HCT116 (cell line): ENCODE results near the gene OVOL1. TPM values are rescaled to one million over a fixed set of nuclear protein-coding genes. Genes with fewer than 3 reads are reported as not detected.

ENCODE experiments used
- ATAC-seq: fragments of 200-7000 bp; cut with Tn5 transposase; 2 replicates; pipeline ENCODE4 v1.9.1; 2020; ENCODE audit warnings: mild to moderate bottlenecking, moderate library complexity
- BruUV-seq: library from RNA; stranded (reverse); fragments of 400-500 nt; replicated peaks from 2 replicates; lab custom pipeline; 2021; lab: Mats Ljungman, UMichigan
- CTCF ChIA-PET: fragments of 300-600 bp; sonication (Branson Sonifier 250); formaldehyde crosslinking; loops from one replicate; lab custom pipeline; 2021; ENCODE audit warnings: antibody characterized with exemption; lab: Charles Lee
- POLR2A ChIA-PET: fragments of 300-600, 350-600 bp; sonication (Branson Sonifier 250); formaldehyde crosslinking; loops from one replicate; lab custom pipeline; 2021; ENCODE audit warnings: antibody characterized with exemption; lab: Charles Lee
- RAD21 ChIA-PET, 2 experiments: fragments of 300-600 bp; sonication (Branson Sonifier 250); formaldehyde crosslinking; loops; one replicate each; lab custom pipeline; 2023; ENCODE audit warnings: low total read pairs in 2 of 2; ENCODE audit not compliant: uncharacterized antibody in 2 of 2, unreplicated experiment in 2 of 2, low non-redundant PET in 1 of 2; lab: Charles Lee
- DNase-seq: peaks from one replicate; pipeline ENCODE4 v3.0.0-alpha.2; 2010; ENCODE audit warnings: low read depth, low spot score
- H2AFZ ChIP-seq: fragments of 200-600 bp; shearing (Covaris generic), sonication (generic); 2 replicates; pipeline ENCODE4 v1.6.1; 2017; ENCODE audit warnings: low read depth, mixed run types, mixed read lengths, antibody characterized with exemption, low read length; ENCODE audit not compliant: poor library complexity, severe bottlenecking
- H3K27ac ChIP-seq: 2 replicates; pipeline ENCODE4 v1.5.1; 2012; ENCODE audit warnings: low read depth, low read length
- H3K27me3 ChIP-seq: fragments of 200-600 bp; sonication (generic); 2 replicates; pipeline ENCODE4 v1.6.1; 2016; ENCODE audit warnings: mixed run types, low read length, mixed read lengths; ENCODE audit not compliant: insufficient read depth
- H3K36me3 ChIP-seq, 2 experiments: fragments of 200-500 bp in 1 of 2; fragments of 200-600 bp in 1 of 2; sonication (Bioruptor generic) in 1 of 2; sonication (generic) in 1 of 2; 2 replicates each; pipeline versions ENCODE4 v1.5.1 to v1.6.1; 2014 to 2016; ENCODE audit warnings: low read length in 2 of 2, inconsistent platforms in 1 of 2, mixed read lengths in 1 of 2, mixed run types in 1 of 2; ENCODE audit not compliant: insufficient read depth in 2 of 2, control insufficient read depth in 1 of 2
- H3K4me1 ChIP-seq, 2 experiments: fragments of 200-600 bp in 1 of 2; sonication (generic) in 1 of 2; 2 replicates each; pipeline versions ENCODE4 v1.5.1 to v1.6.1; 2012 to 2017; ENCODE audit warnings: low read length in 2 of 2, inconsistent platforms in 1 of 2, mild to moderate bottlenecking in 1 of 2, mixed read lengths in 1 of 2, mixed run types in 1 of 2, moderate library complexity in 1 of 2; ENCODE audit not compliant: insufficient read depth in 2 of 2, control insufficient read depth in 1 of 2
- H3K4me2 ChIP-seq: fragments of 200-600 bp; sonication (generic); 2 replicates; pipeline ENCODE4 v1.6.1; 2017; ENCODE audit warnings: mixed run types, low read length, mixed read lengths
- H3K4me3 ChIP-seq, 2 experiments: fragments of 200-600 bp in 1 of 2; sonication (generic) in 1 of 2; replicated peaks in 1 of 2; 2 replicates each; pipeline ENCODE4 v1.5.1; 2011 to 2016; ENCODE audit warnings: low read length in 2 of 2, control low read depth in 1 of 2, low read depth in 1 of 2, mild to moderate bottlenecking in 1 of 2, mixed read lengths in 1 of 2, mixed run types in 1 of 2
- H3K79me2 ChIP-seq: fragments of 200-600 bp; sonication (generic); 2 replicates; pipeline ENCODE4 v1.6.1; 2017; ENCODE audit warnings: mild to moderate bottlenecking, mixed run types, low read length, moderate library complexity, mixed read lengths; ENCODE audit not compliant: insufficient read depth
- H3K9ac ChIP-seq: fragments of 200-600 bp; sonication (generic); 2 replicates; pipeline ENCODE4 v1.6.1; 2016; ENCODE audit warnings: low read length, mixed read lengths
- H3K9me2 ChIP-seq: fragments of 200-600 bp; sonication (generic), shearing (Covaris generic); 2 replicates; pipeline ENCODE4 v1.6.1; 2017; ENCODE audit warnings: mixed run types, mild to moderate bottlenecking, moderate library complexity; ENCODE audit not compliant: insufficient read depth
- H3K9me3 ChIP-seq, 2 experiments: fragments of 200-500 bp in 1 of 2; fragments of 200-600 bp in 1 of 2; sonication (Bioruptor generic) in 1 of 2; sonication (generic) in 1 of 2; 2 replicates each; pipeline ENCODE4 v1.6.1; 2014 to 2017; ENCODE audit warnings: low read length in 2 of 2, mixed read lengths in 2 of 2, inconsistent platforms in 1 of 2, low read depth in 1 of 2, mild to moderate bottlenecking in 1 of 2, mixed run types in 1 of 2, moderate library complexity in 1 of 2; ENCODE audit not compliant: control insufficient read depth in 1 of 2, insufficient read depth in 1 of 2
- H4K20me1 ChIP-seq: fragments of 200-600 bp; sonication (generic), shearing (Covaris generic); 2 replicates; pipeline ENCODE4 v1.6.1; 2017; ENCODE audit warnings: mixed run types, mild to moderate bottlenecking, moderate library complexity; ENCODE audit not compliant: insufficient read depth
- CBX3 ChIP-seq: IDR thresholded peaks from 2 replicates; pipeline ENCODE4 v1.6.1; 2012; ENCODE audit warnings: low read depth
- EZH2 ChIP-seq: fragments of 200-600 bp; sonication (generic); IDR thresholded peaks from 2 replicates; pipeline ENCODE4 v1.6.1; 2017; ENCODE audit warnings: antibody characterized with exemption, mixed run types
- JUND ChIP-seq: IDR thresholded peaks from 2 replicates; pipeline ENCODE4 v1.6.1; 2012
- POLR2A ChIP-seq: IDR thresholded peaks from 2 replicates; pipeline ENCODE4 v1.7.0; 2011; ENCODE audit warnings: borderline replicate concordance; ENCODE audit not compliant: insufficient read depth, insufficient read length; ENCODE audit errors: extremely low read depth
- POLR2AphosphoS5 ChIP-seq: IDR thresholded peaks from 2 replicates; pipeline ENCODE4 v1.6.1; 2011; ENCODE audit warnings: mild to moderate bottlenecking, low read depth, low read length, moderate library complexity
- RAD21 ChIP-seq: IDR thresholded peaks from 2 replicates; pipeline ENCODE4 v1.6.1; 2012; ENCODE audit warnings: low read depth, mild to moderate bottlenecking
- SIN3A ChIP-seq: IDR thresholded peaks from 2 replicates; pipeline ENCODE4 v1.6.1; 2012; ENCODE audit warnings: low read depth
- SP1 ChIP-seq: IDR thresholded peaks from 2 replicates; pipeline ENCODE4 v1.6.1; 2012; ENCODE audit warnings: low read depth
- TCF7L2 ChIP-seq: IDR thresholded peaks from 2 replicates; pipeline ENCODE4 v1.7.0; 2011; ENCODE audit warnings: borderline replicate concordance, inconsistent platforms; ENCODE audit not compliant: insufficient read depth, insufficient read length; ENCODE audit errors: extremely low read depth
- YY1 ChIP-seq: IDR thresholded peaks from 2 replicates; pipeline ENCODE4 v1.6.1; 2011; ENCODE audit warnings: low read length, low read depth, moderate library complexity, mild to moderate bottlenecking; ENCODE audit not compliant: insufficient replicate concordance; ENCODE audit errors: extremely low read depth
- intact Hi-C: fragments of 100-400 bp; cut with micrococcal nuclease; formaldehyde crosslinking; loops from 2 replicates; pipeline ENCODE4 v1.10.0; 2022
- total RNA-seq: library from RNA; stranded (reverse); gene quantifications from one replicate; pipeline ENCODE4 v1.2.1, GENCODE V29; 2021; ENCODE audit not compliant: unreplicated experiment
- TF ChIP-seq, protein P1 (sequence below): IDR thresholded peaks from 2 replicates; pipeline ENCODE4 v1.6.1; 2012

OVOL1 gene
- total RNA-seq, 1 experiment from 2014 or later: 14.7 TPM

DNA sequence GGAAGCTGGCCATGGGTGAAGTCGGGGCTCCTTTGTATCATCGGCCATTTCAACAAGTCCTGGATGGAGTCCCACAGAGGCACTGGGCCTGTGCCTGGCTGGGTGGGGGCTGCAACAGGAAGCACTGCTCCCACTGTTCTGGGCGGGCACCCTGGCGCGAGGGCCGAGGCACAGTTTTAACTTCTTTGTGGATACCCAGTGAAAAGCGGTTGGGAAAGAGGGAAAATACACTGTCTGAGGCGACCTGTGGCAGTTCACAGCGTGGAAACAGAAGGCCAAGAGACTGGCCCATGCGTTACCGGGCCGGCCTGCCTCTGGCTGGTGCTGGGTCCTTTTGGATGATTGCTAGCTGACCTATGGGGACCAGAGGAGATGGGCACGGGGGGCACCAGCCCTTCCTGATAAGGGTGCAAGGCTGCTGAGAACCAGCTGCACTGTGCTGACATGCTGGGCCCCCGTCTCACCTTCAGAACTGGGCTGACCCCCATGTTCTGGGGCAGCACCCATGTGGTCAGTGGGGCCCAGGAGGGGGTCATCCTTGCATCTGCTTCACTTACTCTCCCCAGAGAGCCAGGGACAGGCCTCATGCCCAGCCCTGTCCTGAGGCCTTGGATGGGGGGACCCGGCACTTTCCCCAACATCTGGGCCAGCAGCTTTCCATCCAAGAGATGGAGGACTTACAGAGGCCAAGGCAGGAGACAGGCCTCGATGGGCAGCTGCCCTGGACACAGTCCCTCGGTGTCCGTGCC is 4.2 kb downstream of the OVOL1 start:
- ChIA-PET RAD21 (no interaction called here), CTCF (interaction anchor here (1.0 to 5.8 kb wide), 5 partner anchors 11 to 79 kb away, joined by 3 to 73 read pairs (median 3); partner anchors contain the start of genes AP5B1 and KAT5), POLR2A (interaction anchor here (0.6 to 1.9 kb wide), 3 partner anchors 10 to 104 kb away, joined by 3 to 6 read pairs (median 3); no protein-coding TSS in a partner anchor)
- Histone ChIP-seq H3K27ac (peak overlapping the region; percentile 94), H3K4me3 (peak overlapping the region in 1 of 2 experiments; percentile 54; a peak in 2 of 4 replicates), H3K36me3 (peaks cover 12 to 17% of the 10 kb centered on the region in 2 experiments; a peak in 3 of 4 replicates), H3K4me2 (peak overlapping the region; percentile 91), H3K4me1 (peaks cover 59 to 73% of the 10 kb centered on the region in 2 experiments), H3K27me3 (no peaks in the 10 kb centered on the region), H3K9ac (peak overlapping the region; percentile 65), H3K9me3 (no peaks in the 10 kb centered on the region), H4K20me1 (no peaks in the 10 kb centered on the region), H3K79me2 (peaks cover 51% of the 10 kb centered on the region), H3K9me2 (no peaks in the 10 kb centered on the region), H2AFZ (no peak overlapping the region)
- DNase-seq (no peak), ATAC-seq (peak; percentile 2; the same call in 1 of the 2 replicates)
- TF ChIP-seq SIN3A (no peak), TCF7L2 (no peak), SP1 (no peak), CBX3 (no peak), EZH2 (no peak), POLR2A (no peak), JUND (no peak)
- TF ChIP-seq, protein P1, sequence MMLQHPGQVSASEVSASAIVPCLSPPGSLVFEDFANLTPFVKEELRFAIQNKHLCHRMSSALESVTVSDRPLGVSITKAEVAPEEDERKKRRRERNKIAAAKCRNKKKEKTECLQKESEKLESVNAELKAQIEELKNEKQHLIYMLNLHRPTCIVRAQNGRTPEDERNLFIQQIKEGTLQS: no peak
- intact Hi-C loops: no loop called here
- BruUV-seq: no TSS peak

DNA sequence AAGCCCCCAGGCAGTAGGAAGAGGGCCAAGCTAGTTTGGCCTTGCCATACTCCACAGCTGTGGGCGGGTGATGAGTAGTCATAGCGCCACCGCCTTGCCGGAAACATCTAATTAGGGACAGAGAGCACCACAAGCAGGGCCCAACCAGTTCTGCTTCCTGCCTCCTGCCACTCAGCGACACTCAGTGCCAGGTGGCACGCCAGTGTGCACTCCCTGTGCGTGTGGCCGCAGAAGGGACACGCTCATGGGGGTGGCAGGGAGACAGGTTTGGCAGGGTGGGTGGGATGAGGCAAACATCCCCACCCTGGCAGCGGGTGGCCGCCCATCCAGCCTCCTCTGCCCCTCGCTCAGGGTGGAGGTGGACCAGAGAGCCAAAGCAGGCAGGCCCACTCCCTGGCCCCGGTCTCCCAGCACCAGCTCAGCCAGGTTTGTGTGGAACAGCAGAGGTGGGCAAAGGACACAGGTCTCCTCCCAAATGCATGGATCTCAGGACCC is 4.9 kb downstream of the OVOL1 start:
- Histone ChIP-seq H3K4me2 (peak overlapping the region; percentile 91), H4K20me1 (no peaks in the 10 kb centered on the region), H3K4me1 (peaks cover 54 to 67% of the 10 kb centered on the region in 2 experiments), H2AFZ (no peak overlapping the region), H3K4me3 (peak overlapping the region; percentile 24 to 54), H3K27ac (peak overlapping the region; percentile 94), H3K79me2 (peaks cover 51% of the 10 kb centered on the region), H3K27me3 (no peaks in the 10 kb centered on the region), H3K9me3 (no peaks in the 10 kb centered on the region), H3K36me3 (peaks cover 12 to 20% of the 10 kb centered on the region in 2 experiments; a peak in 3 of 4 replicates), H3K9ac (peak overlapping the region; percentile 65), H3K9me2 (no peaks in the 10 kb centered on the region)
- POLR2A ChIA-PET: interaction anchor here (0.8 to 1.9 kb wide), 3 partner anchors 9 to 40 kb away, joined by 3 to 6 read pairs (median 3); no protein-coding TSS in a partner anchor
- TF ChIP-seq EZH2: no peak
- no peak for TF ChIP-seq SIN3A
- no peak for TF ChIP-seq POLR2A
- TF ChIP-seq YY1: no peak
- peak; percentile 82 for TF ChIP-seq POLR2AphosphoS5
- no peak for TF ChIP-seq RAD21
- ATAC-seq (peak; percentile 71), DNase-seq (no peak)
- CTCF ChIA-PET: interaction anchor here (1.3 to 5.8 kb wide), 3 partner anchors 12 to 80 kb away, joined by 3 to 73 read pairs (median 5); partner anchors contain the start of genes AP5B1 and KAT5
- RAD21 ChIA-PET: no interaction called here
- no TSS peak for BruUV-seq
- intact Hi-C loops: no loop called here
